GM19395 (cell line): ENCODE data around the gene GPHN.
A peak's percentile ranks its signal among the peaks of the same experiment; 100 is the strongest.

Experiments used
- ATAC-seq: cut with Tn5 transposase; IDR thresholded peaks from one replicate; pipeline ENCODE4 v1.9.1; 2021; ENCODE audit warnings: mild to moderate bottlenecking, moderate library complexity; ENCODE audit not compliant: unreplicated experiment

The GPHN gene

GRCh38 chr14:66596241-66596985 lies 88.5 kb downstream of the GPHN start:
- ATAC-seq = no peak

DNA sequence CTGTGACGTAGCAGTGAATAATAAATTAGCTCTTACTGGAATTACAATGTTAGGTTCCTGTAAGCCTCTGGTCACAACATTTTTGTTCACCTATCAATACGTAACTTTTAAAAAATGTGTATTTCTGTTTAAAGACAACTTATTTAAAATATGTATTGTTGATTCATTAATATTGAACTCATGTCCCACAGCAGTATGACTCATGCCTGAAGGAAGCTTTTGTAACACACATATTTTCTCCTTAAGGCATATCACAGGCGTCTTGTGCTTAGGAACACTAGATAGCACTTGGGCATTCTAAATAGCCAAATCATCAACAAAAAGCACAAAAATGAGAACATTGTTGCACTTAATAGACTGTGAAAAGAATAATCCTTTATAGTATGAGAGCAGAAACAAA lies 92.5 kb downstream of the GPHN start:
- no peak for ATAC-seq

DNA sequence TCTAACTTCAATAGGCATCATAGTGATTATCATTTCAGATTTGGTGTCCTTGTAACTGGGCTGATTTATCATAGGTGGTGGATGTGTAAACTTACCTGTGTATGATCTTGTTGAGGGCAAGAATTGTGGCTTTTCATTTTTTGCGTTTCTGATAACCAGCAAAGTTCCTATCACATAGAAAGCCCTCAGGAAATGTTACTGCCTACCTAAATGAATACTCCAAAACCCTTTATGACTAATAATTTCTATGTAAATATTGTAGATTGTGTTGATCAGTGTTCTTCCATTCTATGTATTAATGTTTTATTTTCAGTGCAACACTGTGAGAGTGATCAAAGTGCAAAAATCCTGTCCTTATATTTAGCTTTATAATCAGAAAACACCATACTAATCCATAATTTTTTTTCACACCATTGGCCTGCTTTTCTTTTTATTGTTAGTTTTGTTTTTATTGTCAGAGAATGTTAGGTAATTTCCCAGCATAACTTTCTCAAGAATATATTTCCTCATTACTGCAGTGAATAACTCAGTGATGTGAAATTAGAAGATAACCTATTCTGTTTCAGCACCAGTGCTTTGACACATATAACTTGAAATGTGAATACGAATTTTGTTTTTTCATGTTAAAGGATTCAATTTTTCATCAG lies 94.1 kb downstream of the GPHN start:
- no peak for ATAC-seq

- ATAC-seq = no peak
Observed at GRCh38 chr14:66603945-66604344, 96.0 kb downstream of the GPHN start.

DNA sequence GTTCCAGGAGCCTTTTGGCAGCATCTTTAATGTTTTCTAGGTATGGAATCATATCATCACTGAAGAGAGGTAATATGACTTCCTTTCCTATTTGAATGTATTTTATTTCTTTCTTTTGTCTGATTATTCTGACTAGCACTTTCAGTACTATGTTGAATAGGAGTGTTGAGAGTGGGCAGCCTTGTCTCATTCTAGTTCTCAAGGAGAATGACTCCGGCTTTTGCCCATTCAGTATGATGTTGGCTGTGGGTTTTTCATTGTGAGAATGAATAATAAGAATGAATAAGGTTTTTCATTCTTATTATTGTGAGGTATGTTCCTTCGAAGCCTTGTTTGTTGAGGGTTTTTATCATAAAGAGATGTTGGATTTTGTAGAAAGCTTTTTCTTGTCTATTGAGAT lies 98.9 kb downstream of the GPHN start:
- no peak for ATAC-seq

DNA sequence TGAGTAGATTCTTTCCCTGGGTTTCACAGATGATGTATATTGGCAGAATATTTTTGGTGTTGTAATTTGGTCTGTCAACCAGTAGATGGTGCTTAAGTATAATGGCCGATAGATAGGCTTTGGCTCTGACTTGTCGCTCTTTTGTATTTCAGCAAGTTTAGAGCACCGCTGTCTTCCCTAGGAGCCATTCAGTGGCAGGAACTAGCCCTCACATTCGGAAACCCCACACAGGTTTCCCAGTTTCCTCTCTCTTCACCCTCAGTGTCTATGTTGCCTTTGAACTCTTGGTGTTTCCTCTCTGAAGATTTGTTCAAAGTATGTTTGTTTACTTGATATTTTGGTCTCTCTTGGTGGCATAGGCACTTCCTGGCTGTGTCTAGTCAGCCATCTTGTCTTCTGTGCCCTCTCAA lies 102.2 kb downstream of the GPHN start:
- no peak for ATAC-seq

DNA sequence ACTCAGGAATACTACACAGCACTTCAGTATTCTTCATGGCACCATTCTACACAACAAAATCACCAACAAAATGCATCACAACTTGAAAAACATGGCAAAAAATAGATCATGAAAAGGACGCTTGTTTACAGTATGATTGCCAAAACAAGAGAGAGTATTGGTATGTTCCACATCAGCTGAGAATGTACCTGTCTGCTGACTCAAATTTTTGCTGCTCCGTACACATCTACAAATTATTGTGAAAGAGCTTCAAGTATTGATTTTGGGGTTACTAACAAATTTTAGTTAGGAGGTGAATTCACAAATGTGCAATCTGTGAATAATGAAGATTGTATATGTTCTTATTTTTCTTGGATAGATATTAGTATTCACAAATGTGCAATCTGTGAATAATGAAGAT lies 105.4 kb downstream of the GPHN start:
- no peak for ATAC-seq

DNA sequence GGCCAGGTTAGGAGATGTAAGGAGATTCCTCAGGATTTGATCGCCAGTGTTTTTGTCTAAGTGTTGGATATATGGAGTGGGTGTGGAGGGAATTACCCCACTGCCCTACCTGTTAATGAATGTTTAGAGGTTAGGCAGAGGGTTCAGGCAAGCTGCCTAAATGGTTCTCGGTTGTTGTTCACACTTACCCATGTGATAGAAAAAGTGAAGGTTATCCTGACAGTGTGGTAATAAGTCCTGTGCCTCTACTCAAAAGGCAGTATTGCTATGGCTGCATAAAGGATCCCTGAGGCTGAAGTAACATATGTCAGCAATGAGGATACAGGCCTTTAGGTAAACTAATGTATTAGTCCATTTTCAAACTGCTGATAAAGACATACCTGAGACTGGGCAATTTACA lies 112.0 kb downstream of the GPHN start:
- ATAC-seq = no peak

- ATAC-seq = no peak
Observed at GRCh38 chr14:66623838-66624237, 115.9 kb downstream of the GPHN start.

DNA sequence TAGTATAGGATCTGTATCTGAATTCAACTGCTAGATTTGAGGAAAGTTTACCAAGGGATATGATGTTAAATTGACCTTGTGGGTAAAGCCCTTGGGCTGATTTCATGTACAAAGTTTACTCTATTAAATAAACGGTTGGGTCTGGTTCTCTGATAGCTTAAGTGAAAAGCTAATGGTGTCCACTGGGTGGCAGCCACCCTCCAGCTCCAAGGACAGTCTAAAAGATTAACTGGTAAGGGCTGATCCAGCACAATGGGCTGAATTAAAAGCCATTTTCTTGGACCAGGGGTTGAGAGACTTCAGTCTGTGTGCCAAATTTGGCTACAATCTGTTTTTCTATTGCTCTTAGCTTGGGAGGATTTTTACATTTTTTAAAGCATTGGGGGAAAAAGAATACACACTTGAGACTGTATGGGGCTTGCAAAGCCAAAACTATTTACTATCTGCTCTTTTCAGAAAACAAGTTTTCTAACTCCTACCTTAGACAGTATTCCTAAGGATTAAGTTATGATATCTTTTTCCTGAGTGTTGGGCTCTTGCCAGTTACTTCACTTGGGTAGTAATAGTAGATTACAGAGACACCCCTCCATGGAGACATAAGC lies 116.5 kb downstream of the GPHN start:
- ATAC-seq = no peak

DNA sequence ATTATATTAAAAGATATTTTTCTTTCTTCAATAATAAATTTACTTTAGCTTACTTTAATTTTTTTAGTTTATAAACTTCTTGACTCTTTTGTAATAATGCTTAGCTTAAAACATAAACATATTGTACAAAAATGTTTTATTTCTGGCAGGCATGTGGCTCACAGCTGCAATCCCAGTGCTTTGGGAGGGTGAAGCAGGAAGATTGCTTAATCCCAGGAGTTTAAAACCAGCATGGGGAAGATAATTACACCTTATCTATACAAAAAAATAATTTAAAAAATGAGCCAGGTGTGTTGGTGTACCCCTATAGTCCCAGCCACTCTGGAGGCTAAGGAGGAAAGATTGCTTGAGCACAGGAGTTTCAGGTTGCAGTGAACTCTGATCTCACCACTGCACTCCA lies 120.7 kb downstream of the GPHN start:
- ATAC-seq = no peak

- no peak for ATAC-seq
Observed at GRCh38 chr14:66629499-66629898, 121.6 kb downstream of the GPHN start.

GRCh38 chr14:66634876-66635275 lies 126.9 kb downstream of the GPHN start:
- no peak for ATAC-seq

DNA sequence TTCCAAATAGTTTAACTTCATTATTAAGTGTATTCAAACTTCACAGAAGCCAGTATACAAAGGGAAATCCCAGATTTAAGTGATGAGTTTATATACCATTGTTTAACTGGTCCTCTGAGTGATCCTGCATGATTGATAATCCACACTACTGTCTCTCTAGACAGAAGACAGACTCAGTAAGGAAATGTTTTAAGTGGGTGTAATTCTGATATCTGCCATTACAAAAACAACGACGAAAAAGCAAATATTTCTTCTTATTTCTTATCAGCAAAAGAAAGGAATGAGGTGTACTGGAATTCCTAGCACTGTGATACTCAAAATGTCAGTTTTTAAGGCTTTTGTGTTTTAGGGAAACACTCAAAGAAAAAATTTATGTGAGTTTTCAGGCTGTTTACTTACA lies 127.5 kb downstream of the GPHN start:
- no peak for ATAC-seq

GRCh38 chr14:66636240-66636639 lies 128.3 kb downstream of the GPHN start:
- ATAC-seq = no peak

DNA sequence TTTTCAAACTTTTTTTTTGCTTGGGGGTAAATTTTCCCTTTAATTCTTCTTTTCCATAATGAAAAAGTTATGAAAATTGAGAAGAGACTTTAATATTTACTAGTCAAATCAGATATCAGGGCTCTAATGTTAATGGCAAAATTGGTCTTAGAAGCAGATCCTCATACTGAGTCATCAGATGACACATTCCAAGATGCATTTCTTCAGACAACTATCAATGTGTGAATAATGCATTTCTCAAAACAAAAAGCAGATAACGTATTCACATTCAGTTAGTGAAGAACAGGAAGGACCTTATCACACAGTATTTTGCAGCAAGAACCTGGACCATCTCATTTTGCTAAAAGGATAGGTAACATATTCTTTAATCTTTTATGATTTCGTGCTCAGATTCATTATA lies 130.7 kb downstream of the GPHN start:
- no peak for ATAC-seq

- no peak for ATAC-seq
Observed at GRCh38 chr14:66641861-66642635, 134.1 kb downstream of the GPHN start.

GRCh38 chr14:66643344-66643743 lies 135.4 kb downstream of the GPHN start:
- no peak for ATAC-seq

- no peak for ATAC-seq
Observed at GRCh38 chr14:66645716-66646115, 137.8 kb downstream of the GPHN start.

DNA sequence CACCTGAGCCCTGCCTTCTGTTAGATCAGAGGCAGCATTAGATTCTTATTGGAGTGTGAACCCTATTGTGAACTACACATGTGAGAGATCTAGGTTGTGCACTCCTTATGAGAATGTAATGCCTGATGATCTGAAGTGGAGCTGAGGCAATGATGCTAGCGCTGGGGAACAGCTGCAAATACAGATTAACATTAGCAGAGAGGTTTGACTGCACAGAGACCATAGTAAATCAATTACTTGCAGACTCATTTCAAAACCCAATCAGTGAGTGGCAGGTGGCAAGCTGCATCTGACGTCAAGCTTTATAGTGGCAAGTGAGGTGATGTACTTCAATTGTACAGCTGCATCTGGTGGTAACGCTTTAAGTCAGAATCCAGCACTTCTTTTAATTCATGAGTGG lies 141.6 kb downstream of the GPHN start:
- peak; percentile 79 for ATAC-seq

DNA sequence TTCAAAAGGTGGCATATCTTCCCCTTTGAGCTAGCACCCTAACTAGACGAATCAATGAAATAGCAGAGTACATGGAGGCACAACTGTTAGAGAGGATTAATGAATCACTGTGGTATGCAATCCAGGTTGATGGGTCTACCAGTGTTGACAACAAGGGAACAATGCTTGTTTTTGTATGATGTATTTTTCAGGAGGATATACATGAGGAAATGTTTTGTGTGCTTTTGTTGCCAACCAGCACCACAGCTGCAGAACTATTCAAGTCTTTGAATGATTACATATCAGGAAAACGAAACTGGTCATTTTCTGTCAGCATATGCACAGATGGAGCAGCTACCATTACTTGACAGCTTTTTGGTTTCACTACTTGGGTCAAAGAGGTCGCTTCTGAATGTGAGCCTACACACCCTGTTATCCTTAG lies 142.6 kb downstream of the GPHN start:
- peak; percentile 43 for ATAC-seq
